Measurements from ENCODE around the gene NLRP5.
"Not testable (repeated sequence)": the region's sequence is repeated elsewhere in the genome, so short reads cannot be mapped to it uniquely, and the experiment has no call there.

Gene NLRP5

DNA sequence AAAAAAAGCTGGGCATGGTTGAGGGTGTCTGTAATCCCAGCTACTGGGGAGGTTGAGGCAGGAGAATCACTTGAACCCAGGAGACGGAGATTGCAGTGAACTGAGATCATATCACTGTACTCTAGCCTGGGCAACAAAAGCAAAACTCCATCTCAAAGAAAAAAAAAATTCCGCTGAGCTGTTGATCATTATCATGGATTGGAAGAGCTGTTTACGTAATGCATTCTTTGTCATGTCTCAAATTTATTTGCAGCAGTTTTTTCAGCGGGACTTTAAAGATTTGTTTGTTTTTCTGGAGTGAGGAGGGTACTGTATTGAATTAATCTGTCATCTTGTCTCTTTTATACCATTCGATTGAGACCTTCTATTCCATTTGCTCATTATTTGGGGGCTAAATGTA lies 4.3 kb downstream of the NLRP5 start:
- DNase-seq (ENCODE audit: insufficient read length) (no peak), FAIRE-seq (no peak)
- TF ChIP-seq POLR2AphosphoS5 (IDR thresholded peaks at IDR 0.05; ENCODE audit: low read depth, low read length) (no peak), POLR2A (IDR thresholded peaks at IDR 0.05; ENCODE audit: low read depth, low read length) (no peak), TAF1 (IDR thresholded peaks at IDR 0.05; ENCODE audit: borderline replicate concordance, low read depth, low read length) (no peak)

- FAIRE-seq (no peak), DNase-seq (ENCODE audit: insufficient read length) (no peak)
- TF ChIP-seq POLR2AphosphoS5 (IDR thresholded peaks at IDR 0.05; ENCODE audit: low read depth, low read length) (no peak), POLR2A (IDR thresholded peaks at IDR 0.05; ENCODE audit: low read depth, low read length) (no peak), TAF1 (IDR thresholded peaks at IDR 0.05; ENCODE audit: borderline replicate concordance, low read depth, low read length) (no peak)
Measured at GRCh38 chr19:55993492-55993891, 6.9 kb downstream of the NLRP5 start.

DNA sequence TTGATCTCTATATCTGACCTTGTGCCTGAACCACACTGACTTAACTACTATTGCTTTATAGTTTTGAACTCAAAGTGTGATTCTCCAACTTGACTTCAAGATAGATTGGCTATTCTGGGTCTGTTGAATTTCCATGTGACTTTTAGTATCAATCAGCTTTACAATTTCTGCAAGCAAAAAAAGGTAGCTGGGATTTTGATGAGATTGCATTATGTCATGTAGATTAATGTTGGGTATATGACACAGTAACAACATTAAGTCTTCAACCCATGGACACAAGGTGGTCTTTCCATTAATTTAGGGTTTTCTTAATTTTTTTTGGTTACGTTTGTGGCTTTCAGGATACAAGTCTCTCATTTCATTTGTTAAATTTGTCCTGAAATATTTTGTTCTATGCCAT lies 28.2 kb downstream of the NLRP5 start:
- TF ChIP-seq TAF1 (IDR thresholded peaks at IDR 0.05; ENCODE audit: borderline replicate concordance, low read depth, low read length) = no peak
- DNase-seq (ENCODE audit: insufficient read length) (no peak), FAIRE-seq (no peak)

DNA sequence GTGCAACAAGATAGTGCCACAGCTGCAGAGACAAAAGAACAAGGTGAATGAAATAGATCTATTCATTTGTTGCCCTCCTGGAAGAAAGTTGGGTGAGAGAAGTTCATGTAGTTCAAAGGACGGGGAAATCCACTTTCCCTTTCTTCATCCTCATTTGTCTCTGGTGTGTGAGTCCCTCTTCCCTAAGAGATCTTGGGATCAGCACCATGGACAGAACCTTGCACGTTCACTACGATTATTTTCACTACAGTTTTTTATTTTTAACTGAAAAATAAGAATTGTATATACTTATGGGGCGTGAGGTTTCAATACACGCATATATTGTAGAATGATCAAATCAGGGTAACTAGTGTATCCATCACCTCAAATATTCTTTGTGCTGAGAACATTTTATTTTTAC lies 29.2 kb downstream of the NLRP5 start:
- DNase-seq (ENCODE audit: insufficient read length) (no peak), FAIRE-seq (no peak)
- TF ChIP-seq POLR2AphosphoS5 (IDR thresholded peaks at IDR 0.05; ENCODE audit: low read depth, low read length) (no peak), TAF1 (IDR thresholded peaks at IDR 0.05; ENCODE audit: borderline replicate concordance, low read depth, low read length) (no peak), POLR2A (IDR thresholded peaks at IDR 0.05; ENCODE audit: low read depth, low read length) (no peak)

GRCh38 chr19:56019325-56019724 lies 32.8 kb downstream of the NLRP5 start:
- not testable (repeated sequence) for FAIRE-seq; DNase-seq (ENCODE audit: insufficient read length)

- DNase-seq (ENCODE audit: insufficient read length); FAIRE-seq: not testable (repeated sequence)
Measured at GRCh38 chr19:56020355-56020975, 33.9 kb downstream of the NLRP5 start.

GRCh38 chr19:56026769-56027168 lies 40.2 kb downstream of the NLRP5 start:
- no peak for DNase-seq (ENCODE audit: insufficient read length)
- TF ChIP-seq TAF1 (IDR thresholded peaks at IDR 0.05; ENCODE audit: borderline replicate concordance, low read depth, low read length) = no peak
- no peak for TF ChIP-seq POLR2AphosphoS5 (IDR thresholded peaks at IDR 0.05; ENCODE audit: low read depth, low read length)
- TF ChIP-seq POLR2A (IDR thresholded peaks at IDR 0.05; ENCODE audit: low read depth, low read length) = no peak
- no peak for FAIRE-seq

- TF ChIP-seq POLR2AphosphoS5 (IDR thresholded peaks at IDR 0.05; ENCODE audit: low read depth, low read length) (no peak), TAF1 (IDR thresholded peaks at IDR 0.05; ENCODE audit: borderline replicate concordance, low read depth, low read length) (no peak), POLR2A (IDR thresholded peaks at IDR 0.05; ENCODE audit: low read depth, low read length) (no peak)
- no peak for DNase-seq (ENCODE audit: insufficient read length)
- FAIRE-seq = no peak
Measured at GRCh38 chr19:56053596-56053995, 67.0 kb downstream of the NLRP5 start.

DNA sequence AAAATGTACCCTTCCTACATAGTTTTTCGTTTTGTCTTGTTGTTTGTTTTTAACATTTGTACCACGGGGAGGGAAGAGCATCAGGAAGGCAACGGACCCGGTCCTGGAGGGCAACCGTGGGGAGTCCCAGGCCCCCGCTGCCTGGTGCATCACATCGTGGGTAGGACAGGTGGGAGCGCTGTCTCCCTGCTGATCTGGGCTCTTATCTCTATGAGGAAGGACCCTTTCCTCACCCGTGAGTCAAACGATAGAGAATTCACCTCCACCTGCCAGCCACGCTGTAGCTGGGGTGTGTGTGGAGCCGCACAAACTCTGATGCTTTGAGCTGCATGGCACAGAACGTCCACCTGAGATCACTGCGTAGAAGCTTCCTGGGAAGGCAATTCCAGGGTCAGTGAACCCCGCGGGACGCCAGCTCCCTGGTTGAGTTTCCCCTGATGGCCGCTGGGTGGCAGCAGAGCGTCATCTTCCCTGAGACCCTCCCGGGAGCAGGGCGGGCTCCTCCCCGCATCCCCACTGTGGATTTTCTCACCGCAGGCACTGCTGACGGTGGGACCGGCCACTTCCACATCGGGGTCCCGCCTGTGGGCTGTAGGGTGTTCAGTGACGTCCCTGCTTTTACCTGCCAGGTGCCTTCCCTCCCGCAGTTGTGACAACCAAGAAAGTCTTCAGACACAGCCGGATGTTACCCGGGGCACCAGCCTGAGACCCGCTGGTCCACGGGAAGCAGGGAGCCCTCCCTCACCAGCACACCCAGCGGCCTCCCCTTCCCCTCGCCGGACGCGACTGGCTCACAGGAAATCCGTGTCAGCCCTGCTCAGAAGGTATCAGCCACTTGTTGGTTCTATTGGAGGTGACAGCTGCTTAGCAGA lies 79.8 kb downstream of the NLRP5 start:
- FAIRE-seq (peak; percentile 68), DNase-seq (ENCODE audit: insufficient read length) (peak; percentile 62)
- TF ChIP-seq POLR2AphosphoS5 (IDR thresholded peaks at IDR 0.05; ENCODE audit: low read depth, low read length) (no peak), POLR2A (IDR thresholded peaks at IDR 0.05; ENCODE audit: low read depth, low read length) (no peak), TAF1 (IDR thresholded peaks at IDR 0.05; ENCODE audit: borderline replicate concordance, low read depth, low read length) (no peak)

GRCh38 chr19:56069642-56070041 lies 83.1 kb downstream of the NLRP5 start:
- DNase-seq (ENCODE audit: insufficient read length) = no peak
- no peak for FAIRE-seq

DNA sequence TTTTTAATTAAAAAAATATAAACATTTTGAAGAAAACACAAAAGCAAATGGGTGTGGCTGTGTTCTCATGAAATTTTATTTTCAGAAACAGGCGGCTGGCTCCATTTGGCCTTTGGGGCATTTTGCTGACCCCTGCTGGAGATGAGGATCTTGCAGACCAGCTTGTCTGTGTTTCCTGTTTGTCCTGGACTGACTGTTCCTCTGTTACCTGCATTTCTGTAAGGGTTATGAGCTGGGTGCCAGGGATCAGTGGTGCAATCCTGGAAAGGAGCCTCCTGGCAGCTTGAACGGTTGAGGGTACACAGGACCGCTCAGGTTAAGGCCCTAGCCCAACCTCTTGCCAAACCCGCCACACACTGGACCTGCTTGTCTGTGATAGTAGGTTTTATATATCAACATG lies 84.6 kb downstream of the NLRP5 start:
- no peak for TF ChIP-seq POLR2A (IDR thresholded peaks at IDR 0.05; ENCODE audit: low read depth, low read length)
- no peak for TF ChIP-seq TAF1 (IDR thresholded peaks at IDR 0.05; ENCODE audit: borderline replicate concordance, low read depth, low read length)
- TF ChIP-seq POLR2AphosphoS5 (IDR thresholded peaks at IDR 0.05; ENCODE audit: low read depth, low read length) = no peak
- DNase-seq (ENCODE audit: insufficient read length) (no peak), FAIRE-seq (no peak)

More at GRCh38 chr19:56069642-56070041, 83.1 kb downstream of the NLRP5 start:
- no peak for TF ChIP-seq POLR2AphosphoS5 (IDR thresholded peaks at IDR 0.05; ENCODE audit: low read depth, low read length)

- DNase-seq (ENCODE audit: insufficient read length) (no peak), FAIRE-seq (no peak)
- TF ChIP-seq POLR2A (IDR thresholded peaks at IDR 0.05; ENCODE audit: low read depth, low read length) = no peak
- no peak for TF ChIP-seq POLR2AphosphoS5 (IDR thresholded peaks at IDR 0.05; ENCODE audit: low read depth, low read length)
- TF ChIP-seq TAF1 (IDR thresholded peaks at IDR 0.05; ENCODE audit: borderline replicate concordance, low read depth, low read length) = no peak
Measured at GRCh38 chr19:56076498-56076897, 89.9 kb downstream of the NLRP5 start.

All from GM12892 (cell line).